Measurements from ENCODE around the gene MYO1G.

Gene MYO1G

GRCh38 chr7:44976746-44977196 is 2.0 kb downstream of the MYO1G start:
- TF ChIP-seq ZFX (IDR thresholded peaks at IDR 0.05; ENCODE audit: borderline replicate concordance) (no peak), CTCF (IDR thresholded peaks at IDR 0.05) (no peak)
- H3K27ac ChIP-seq: no peak overlapping the region

GRCh38 chr7:44976040-44976745 is 2.6 kb downstream of the MYO1G start:
- no peak for TF ChIP-seq CTCF (IDR thresholded peaks at IDR 0.05)
- TF ChIP-seq ZFX (IDR thresholded peaks at IDR 0.05; ENCODE audit: borderline replicate concordance): no peak
- H3K27ac ChIP-seq: no peak overlapping the region

- no peak for TF ChIP-seq ZFX (IDR thresholded peaks at IDR 0.05; ENCODE audit: borderline replicate concordance)
- TF ChIP-seq CTCF (IDR thresholded peaks at IDR 0.05): no peak
- no peak overlapping the region for H3K27ac ChIP-seq
Measured at GRCh38 chr7:44975331-44976039, 3.3 kb downstream of the MYO1G start.

- H3K27ac ChIP-seq: no peak overlapping the region
- no peak for TF ChIP-seq ZFX (IDR thresholded peaks at IDR 0.05; ENCODE audit: borderline replicate concordance)
- no peak for TF ChIP-seq CTCF (IDR thresholded peaks at IDR 0.05)
Measured at GRCh38 chr7:44974549-44974948, 4.3 kb downstream of the MYO1G start.

- no peak overlapping the region for H3K27ac ChIP-seq
- TF ChIP-seq ZFX (IDR thresholded peaks at IDR 0.05; ENCODE audit: borderline replicate concordance) (no peak), CTCF (IDR thresholded peaks at IDR 0.05) (peak; percentile 64)
Measured at GRCh38 chr7:44973610-44974401, 5.0 kb downstream of the MYO1G start.

- no peak for TF ChIP-seq CTCF (IDR thresholded peaks at IDR 0.05)
- TF ChIP-seq ZFX (IDR thresholded peaks at IDR 0.05; ENCODE audit: borderline replicate concordance): no peak
- H3K27ac ChIP-seq: no peak overlapping the region
Measured at GRCh38 chr7:44972562-44972961, 6.3 kb downstream of the MYO1G start.

Measured in 22Rv1 (cell line).